IMR-90 (cell line): ENCODE measurements around the gene WDR49.

Source experiments
- CEBPB ChIP-seq: IDR thresholded peaks from 2 replicates; pipeline ENCODE4 v1.6.1; 2012; ENCODE audit warnings: low read depth, low read length, improper control_type of control experiment
- CHD1 ChIP-seq: IDR thresholded peaks from 2 replicates; pipeline ENCODE4 v1.6.1; 2012; ENCODE audit warnings: low read depth, low read length, improper control_type of control experiment
- MAFK ChIP-seq: IDR thresholded peaks from 2 replicates; pipeline ENCODE4 v1.6.1; 2012; ENCODE audit warnings: low read depth, low read length, improper control_type of control experiment
- POLR2A ChIP-seq: IDR thresholded peaks from 2 replicates; pipeline ENCODE4 v1.6.1; 2012; ENCODE audit warnings: mild to moderate bottlenecking, low read depth, low read length
- TF ChIP-seq, protein P1 (sequence below): conservative IDR thresholded peaks from 2 replicates; pipeline ENCODE4 v1.5.1; 2012; ENCODE audit warnings: mild to moderate bottlenecking, low read depth, low read length, improper control_type of control experiment

DNA sequence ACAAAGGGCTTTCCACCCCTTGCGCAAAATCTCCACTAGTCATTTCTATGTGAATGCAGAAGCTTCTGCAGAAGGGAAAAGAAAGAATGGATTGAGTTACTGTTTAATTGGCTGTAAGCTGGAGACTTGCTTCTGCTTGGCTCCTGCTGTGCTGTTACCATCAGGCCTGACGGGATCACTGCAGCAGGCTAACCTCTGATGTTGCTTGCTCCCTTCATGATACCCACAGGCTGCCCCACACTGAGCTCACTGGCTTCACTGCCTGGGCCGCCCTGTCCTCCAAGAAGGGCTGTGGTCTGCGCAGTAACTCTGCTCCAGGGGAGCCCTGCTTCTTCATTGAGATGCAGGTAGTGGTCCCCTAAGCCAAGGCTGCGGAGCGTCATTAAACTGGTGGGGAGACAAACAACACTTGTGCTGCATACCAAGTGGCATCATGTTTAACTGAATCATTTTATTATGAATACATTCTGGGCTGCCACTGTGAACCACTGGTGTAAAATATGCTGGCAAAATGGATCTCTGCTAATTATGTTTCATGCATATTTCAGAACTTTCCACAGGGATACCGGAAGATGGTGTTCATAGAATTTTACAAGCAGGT, 78.6 kb downstream of the WDR49 start:
- TF ChIP-seq, protein P1, sequence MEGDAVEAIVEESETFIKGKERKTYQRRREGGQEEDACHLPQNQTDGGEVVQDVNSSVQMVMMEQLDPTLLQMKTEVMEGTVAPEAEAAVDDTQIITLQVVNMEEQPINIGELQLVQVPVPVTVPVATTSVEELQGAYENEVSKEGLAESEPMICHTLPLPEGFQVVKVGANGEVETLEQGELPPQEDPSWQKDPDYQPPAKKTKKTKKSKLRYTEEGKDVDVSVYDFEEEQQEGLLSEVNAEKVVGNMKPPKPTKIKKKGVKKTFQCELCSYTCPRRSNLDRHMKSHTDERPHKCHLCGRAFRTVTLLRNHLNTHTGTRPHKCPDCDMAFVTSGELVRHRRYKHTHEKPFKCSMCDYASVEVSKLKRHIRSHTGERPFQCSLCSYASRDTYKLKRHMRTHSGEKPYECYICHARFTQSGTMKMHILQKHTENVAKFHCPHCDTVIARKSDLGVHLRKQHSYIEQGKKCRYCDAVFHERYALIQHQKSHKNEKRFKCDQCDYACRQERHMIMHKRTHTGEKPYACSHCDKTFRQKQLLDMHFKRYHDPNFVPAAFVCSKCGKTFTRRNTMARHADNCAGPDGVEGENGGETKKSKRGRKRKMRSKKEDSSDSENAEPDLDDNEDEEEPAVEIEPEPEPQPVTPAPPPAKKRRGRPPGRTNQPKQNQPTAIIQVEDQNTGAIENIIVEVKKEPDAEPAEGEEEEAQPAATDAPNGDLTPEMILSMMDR: no peak
- TF ChIP-seq MAFK (no peak), POLR2A (no peak), CEBPB (no peak), CHD1 (no peak)
